HEK293 (cell line): ENCODE data around the gene TUBB3.

ENCODE experiments used
- BCL11B ChIP-seq: fragments of 450-650 bp; formaldehyde crosslinking; IDR thresholded peaks from 2 replicates; pipeline ENCODE4 v1.5.1; 2016; ENCODE audit warnings: low read depth, missing biosample characterization, missing genetic modification characterization
- GLI4 ChIP-seq: fragments of 450-650 bp; formaldehyde crosslinking; IDR thresholded peaks from 2 replicates; pipeline ENCODE4 v1.5.1; 2016; ENCODE audit warnings: missing biosample characterization, missing genetic modification characterization
- GLIS2 ChIP-seq: fragments of 450-650 bp; formaldehyde crosslinking; IDR thresholded peaks from 2 replicates; pipeline ENCODE4 v1.5.1; 2016; ENCODE audit warnings: missing biosample characterization, missing genetic modification characterization
- HOXC10 ChIP-seq: sonication (generic); formaldehyde crosslinking; IDR thresholded peaks from 2 replicates; pipeline ENCODE4 v1.8.1; 2023; ENCODE audit warnings: mild to moderate bottlenecking, missing genetic modification reagents
- IKZF3 ChIP-seq: fragments of 450-650 bp; IDR thresholded peaks from 2 replicates; pipeline ENCODE4 v1.5.0; 2018; ENCODE audit warnings: missing biosample characterization, mild to moderate bottlenecking, missing genetic modification characterization, moderate library complexity
- INSM2 ChIP-seq: fragments of 450-650 bp; formaldehyde crosslinking; IDR thresholded peaks from 2 replicates; pipeline ENCODE4 v1.5.1; 2016; ENCODE audit warnings: missing biosample characterization, missing genetic modification characterization
- KLF16 ChIP-seq: fragments of 450-650 bp; formaldehyde crosslinking; IDR thresholded peaks from 2 replicates; pipeline ENCODE4 v1.5.1; 2017; ENCODE audit warnings: missing biosample characterization, missing genetic modification characterization
- KLF9 ChIP-seq: fragments of 450-650 bp; formaldehyde crosslinking; IDR thresholded peaks from 2 replicates; pipeline ENCODE4 v1.5.1; 2016; ENCODE audit warnings: missing biosample characterization, missing genetic modification characterization, low read depth
- MZF1 ChIP-seq: fragments of 450-650 bp; formaldehyde crosslinking; IDR thresholded peaks from 2 replicates; pipeline ENCODE4 v1.5.1; 2017; ENCODE audit warnings: missing biosample characterization, missing genetic modification characterization, borderline replicate concordance
- SP3 ChIP-seq: fragments of 450-650 bp; formaldehyde crosslinking; IDR thresholded peaks from 2 replicates; pipeline ENCODE4 v1.5.1; 2016; ENCODE audit warnings: missing biosample characterization, missing genetic modification characterization
- ZBTB44 ChIP-seq: fragments of 450-650 bp; IDR thresholded peaks from 2 replicates; pipeline ENCODE4 v1.5.1; 2018; ENCODE audit warnings: missing biosample characterization, mild to moderate bottlenecking, missing genetic modification characterization
- ZNF112 ChIP-seq: fragments of 450-650 bp; formaldehyde crosslinking; IDR thresholded peaks from 2 replicates; pipeline ENCODE4 v1.5.0; 2017; ENCODE audit warnings: missing biosample characterization, missing genetic modification characterization
- ZNF16 ChIP-seq: fragments of 450-650 bp; formaldehyde crosslinking; IDR thresholded peaks from 2 replicates; pipeline ENCODE4 v1.5.1; 2016; ENCODE audit warnings: low read depth, missing biosample characterization, missing genetic modification characterization
- ZNF184 ChIP-seq: fragments of 450-650 bp; IDR thresholded peaks from 2 replicates; pipeline ENCODE4 v1.5.1; 2018; ENCODE audit warnings: missing biosample characterization, mild to moderate bottlenecking, missing genetic modification characterization
- ZNF24 ChIP-seq: fragments of 450-650 bp; formaldehyde crosslinking; IDR thresholded peaks from 2 replicates; pipeline ENCODE4 v1.5.1; 2016; ENCODE audit warnings: missing biosample characterization, missing genetic modification characterization
- ZNF335 ChIP-seq: fragments of 450-650 bp; formaldehyde crosslinking; conservative IDR thresholded peaks from 2 replicates; pipeline ENCODE4 v1.5.1; 2016; ENCODE audit warnings: missing biosample characterization, missing genetic modification characterization
- ZNF354C ChIP-seq: fragments of 450-650 bp; formaldehyde crosslinking; IDR thresholded peaks from 2 replicates; pipeline ENCODE4 v1.5.1; 2016; ENCODE audit warnings: missing biosample characterization, missing genetic modification characterization, low read depth, borderline replicate concordance
- ZNF366 ChIP-seq: fragments of 450-650 bp; formaldehyde crosslinking; conservative IDR thresholded peaks from 2 replicates; pipeline ENCODE4 v1.5.1; 2016; ENCODE audit warnings: missing biosample characterization, missing genetic modification characterization
- ZNF37A ChIP-seq: fragments of 450-650 bp; IDR thresholded peaks from 2 replicates; pipeline ENCODE4 v1.5.1; 2018; ENCODE audit warnings: missing biosample characterization, missing genetic modification characterization
- ZNF404 ChIP-seq: fragments of 450-650 bp; formaldehyde crosslinking; IDR thresholded peaks from 2 replicates; pipeline ENCODE4 v1.5.1; 2017; ENCODE audit warnings: missing biosample characterization, missing genetic modification characterization
- ZNF501 ChIP-seq: fragments of 450-650 bp; formaldehyde crosslinking; IDR thresholded peaks from 2 replicates; pipeline ENCODE4 v1.5.1; 2016; ENCODE audit warnings: missing biosample characterization, missing genetic modification characterization
- ZNF514 ChIP-seq: fragments of 450-650 bp; formaldehyde crosslinking; IDR thresholded peaks from 2 replicates; pipeline ENCODE4 v1.5.1; 2016; ENCODE audit warnings: missing biosample characterization, missing genetic modification characterization
- ZNF544 ChIP-seq: fragments of 450-650 bp; formaldehyde crosslinking; IDR thresholded peaks from 2 replicates; pipeline ENCODE4 v1.5.0; 2017; ENCODE audit warnings: missing biosample characterization, missing genetic modification characterization
- ZNF585B ChIP-seq: fragments of 450-650 bp; formaldehyde crosslinking; IDR thresholded peaks from 2 replicates; pipeline ENCODE4 v1.5.1; 2016; ENCODE audit warnings: missing biosample characterization, missing genetic modification characterization
- ZNF600 ChIP-seq: fragments of 450-650 bp; formaldehyde crosslinking; IDR thresholded peaks from 2 replicates; pipeline ENCODE4 v1.5.1; 2016; ENCODE audit warnings: missing biosample characterization, missing genetic modification characterization
- ZNF623 ChIP-seq: fragments of 450-650 bp; formaldehyde crosslinking; IDR thresholded peaks from 2 replicates; pipeline ENCODE4 v1.5.1; 2016; ENCODE audit warnings: missing biosample characterization, missing genetic modification characterization
- ZNF629 ChIP-seq: fragments of 450-650 bp; formaldehyde crosslinking; IDR thresholded peaks from 2 replicates; pipeline ENCODE4 v1.5.1; 2017; ENCODE audit warnings: missing biosample characterization, missing genetic modification characterization
- ZNF658 ChIP-seq: fragments of 450-650 bp; formaldehyde crosslinking; IDR thresholded peaks from 2 replicates; pipeline ENCODE4; 2016; ENCODE audit warnings: missing biosample characterization, missing genetic modification characterization
- ZNF660 ChIP-seq: fragments of 450-650 bp; IDR thresholded peaks from 2 replicates; pipeline ENCODE4 v1.5.1; 2018; ENCODE audit warnings: missing biosample characterization, mild to moderate bottlenecking, missing genetic modification characterization
- ZSCAN16 ChIP-seq: fragments of 450-650 bp; formaldehyde crosslinking; IDR thresholded peaks from 2 replicates; pipeline ENCODE4 v1.5.1; 2016; ENCODE audit warnings: missing biosample characterization, missing genetic modification characterization
- ZXDB ChIP-seq: fragments of 450-650 bp; formaldehyde crosslinking; IDR thresholded peaks from 2 replicates; pipeline ENCODE4 v1.5.1; 2016; ENCODE audit warnings: missing biosample characterization, missing genetic modification characterization
- TF ChIP-seq, protein P1 (sequence below): fragments of 450-650 bp; formaldehyde crosslinking; IDR thresholded peaks from 2 replicates; pipeline ENCODE4 v1.5.1; 2016; ENCODE audit warnings: missing biosample characterization, missing genetic modification characterization
- TF ChIP-seq, protein P2 (sequence below): fragments of 450-650 bp; formaldehyde crosslinking; IDR thresholded peaks from 2 replicates; pipeline ENCODE4 v1.5.1; 2017; ENCODE audit warnings: missing biosample characterization, missing genetic modification characterization
- TF ChIP-seq, protein P3 (sequence below): fragments of 450-650 bp; formaldehyde crosslinking; IDR thresholded peaks from 2 replicates; pipeline ENCODE4 v1.5.1; 2016; ENCODE audit warnings: missing biosample characterization, missing genetic modification characterization

The TUBB3 gene

DNA sequence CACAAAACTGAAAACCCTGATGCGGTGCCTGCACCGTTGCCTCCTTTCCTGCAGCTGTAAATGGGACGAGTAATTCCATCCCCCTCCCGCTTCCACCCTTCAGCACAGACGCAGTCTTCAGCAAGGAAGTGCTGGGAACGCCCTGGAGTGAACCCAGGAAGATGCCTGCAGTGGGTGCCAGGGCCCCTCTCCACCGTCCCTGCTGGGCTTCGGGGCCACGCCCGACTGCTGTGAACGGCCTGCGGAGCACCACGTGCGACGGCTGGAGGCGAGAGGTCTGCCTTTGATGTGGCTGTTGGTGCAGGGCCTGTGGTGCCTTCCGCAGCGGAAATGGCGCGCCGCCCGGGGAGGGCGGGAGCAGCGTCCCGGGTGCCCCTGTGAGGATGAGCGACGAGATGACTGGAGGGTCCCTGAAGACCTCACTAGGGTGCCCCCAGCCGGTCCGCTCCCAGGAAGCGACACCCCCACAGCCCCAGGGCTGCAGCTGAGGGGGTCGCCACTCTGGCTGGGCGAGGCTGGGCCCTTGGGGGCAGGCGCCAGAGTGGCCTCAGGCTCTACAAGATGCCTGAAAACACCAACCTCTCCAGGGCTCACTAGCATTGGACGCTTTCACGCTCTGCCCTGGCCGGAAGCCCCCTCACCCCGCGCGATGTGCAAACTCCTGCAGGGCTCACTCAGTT is 5.2 kb upstream of the TUBB3 start (continued):
- TF ChIP-seq, protein P1, sequence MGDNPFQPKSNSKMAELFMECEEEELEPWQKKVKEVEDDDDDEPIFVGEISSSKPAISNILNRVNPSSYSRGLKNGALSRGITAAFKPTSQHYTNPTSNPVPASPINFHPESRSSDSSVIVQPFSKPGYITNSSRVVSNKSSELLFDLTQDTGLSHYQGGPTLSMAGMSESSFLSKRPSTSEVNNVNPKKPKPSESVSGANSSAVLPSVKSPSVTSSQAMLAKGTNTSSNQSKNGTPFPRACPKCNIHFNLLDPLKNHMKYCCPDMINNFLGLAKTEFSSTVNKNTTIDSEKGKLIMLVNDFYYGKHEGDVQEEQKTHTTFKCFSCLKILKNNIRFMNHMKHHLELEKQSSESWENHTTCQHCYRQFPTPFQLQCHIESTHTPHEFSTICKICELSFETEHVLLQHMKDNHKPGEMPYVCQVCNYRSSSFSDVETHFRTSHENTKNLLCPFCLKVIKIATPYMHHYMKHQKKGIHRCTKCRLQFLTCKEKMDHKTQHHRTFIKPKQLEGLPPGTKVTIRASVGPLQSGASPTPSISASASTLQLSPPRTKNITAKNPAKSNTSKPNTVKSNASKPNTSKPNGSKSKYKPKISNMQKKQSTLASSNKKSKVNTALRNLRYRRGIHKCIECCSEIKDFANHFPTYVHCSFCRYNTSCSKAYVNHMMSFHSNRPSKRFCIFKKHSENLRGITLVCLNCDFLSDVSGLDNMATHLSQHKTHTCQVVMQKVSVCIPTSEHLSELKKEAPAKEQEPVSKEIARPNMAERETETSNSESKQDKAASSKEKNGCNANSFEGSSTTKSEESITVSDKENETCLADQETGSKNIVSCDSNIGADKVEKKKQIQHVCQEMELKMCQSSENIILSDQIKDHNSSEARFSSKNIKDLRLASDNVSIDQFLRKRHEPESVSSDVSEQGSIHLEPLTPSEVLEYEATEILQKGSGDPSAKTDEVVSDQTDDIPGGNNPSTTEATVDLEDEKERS (tag by site-specific recombination) = no peak
- TF ChIP-seq ZNF112 (tag by site-specific recombination) (no peak), ZXDB (tag by site-specific recombination) (peak; percentile 98), ZNF658 (no peak), BCL11B (tag by site-specific recombination) (no peak), SP3 (tag by site-specific recombination) (peak; percentile 55), ZSCAN16 (tag by site-specific recombination) (0 out of 2 replicates have a peak, but pooled peaks have one; percentile 45), ZNF629 (peak; percentile 72), ZNF335 (tag by site-specific recombination) (peak; percentile 96), ZNF37A (tag by site-specific recombination) (no peak), ZNF544 (tag by site-specific recombination) (no peak), ZNF501 (tag by site-specific recombination) (peak; percentile 80; the same call in 1 of the 2 replicates), ZNF623 (tag by site-specific recombination) (0 out of 2 replicates have a peak, but pooled peaks have one; percentile 14), ZNF660 (tag by site-specific recombination) (no peak; the same call in 1 of the 2 replicates), KLF16 (tag by site-specific recombination) (peak; percentile 87), ZNF600 (tag by site-specific recombination) (peak; percentile 98), GLI4 (tag by site-specific recombination) (no peak), INSM2 (tag by site-specific recombination) (no peak), HOXC10 (CRISPR knock-in tag) (no peak), ZNF404 (tag by site-specific recombination) (no peak), ZNF354C (no peak), KLF9 (tag by site-specific recombination) (peak; percentile 91), MZF1 (tag by site-specific recombination) (peak; percentile 78), ZNF184 (tag by site-specific recombination) (no peak), GLIS2 (tag by site-specific recombination) (peak; percentile 97), ZNF585B (no peak), ZNF24 (tag by site-specific recombination) (0 out of 2 replicates have a peak, but pooled peaks have one; percentile 56), ZNF514 (tag by site-specific recombination) (no peak), ZNF366 (peak; percentile 83), ZBTB44 (tag by site-specific recombination) (peak; percentile 98), ZNF16 (tag by site-specific recombination) (no peak), IKZF3 (tag by site-specific recombination) (peak; percentile 89)
- TF ChIP-seq, protein P2, sequence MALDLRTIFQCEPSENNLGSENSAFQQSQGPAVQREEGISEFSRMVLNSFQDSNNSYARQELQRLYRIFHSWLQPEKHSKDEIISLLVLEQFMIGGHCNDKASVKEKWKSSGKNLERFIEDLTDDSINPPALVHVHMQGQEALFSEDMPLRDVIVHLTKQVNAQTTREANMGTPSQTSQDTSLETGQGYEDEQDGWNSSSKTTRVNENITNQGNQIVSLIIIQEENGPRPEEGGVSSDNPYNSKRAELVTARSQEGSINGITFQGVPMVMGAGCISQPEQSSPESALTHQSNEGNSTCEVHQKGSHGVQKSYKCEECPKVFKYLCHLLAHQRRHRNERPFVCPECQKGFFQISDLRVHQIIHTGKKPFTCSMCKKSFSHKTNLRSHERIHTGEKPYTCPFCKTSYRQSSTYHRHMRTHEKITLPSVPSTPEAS (tag by site-specific recombination) = peak; percentile 44; the same call in 1 of the 2 replicates
- TF ChIP-seq, protein P3, sequence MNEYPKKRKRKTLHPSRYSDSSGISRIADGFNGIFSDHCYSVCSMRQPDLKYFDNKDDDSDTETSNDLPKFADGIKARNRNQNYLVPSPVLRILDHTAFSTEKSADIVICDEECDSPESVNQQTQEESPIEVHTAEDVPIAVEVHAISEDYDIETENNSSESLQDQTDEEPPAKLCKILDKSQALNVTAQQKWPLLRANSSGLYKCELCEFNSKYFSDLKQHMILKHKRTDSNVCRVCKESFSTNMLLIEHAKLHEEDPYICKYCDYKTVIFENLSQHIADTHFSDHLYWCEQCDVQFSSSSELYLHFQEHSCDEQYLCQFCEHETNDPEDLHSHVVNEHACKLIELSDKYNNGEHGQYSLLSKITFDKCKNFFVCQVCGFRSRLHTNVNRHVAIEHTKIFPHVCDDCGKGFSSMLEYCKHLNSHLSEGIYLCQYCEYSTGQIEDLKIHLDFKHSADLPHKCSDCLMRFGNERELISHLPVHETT = no peak; the same call in 1 of the 2 replicates
